Stimulated activated CD8-positive, alpha-beta memory T cell treated with anti-CD3 and anti-CD28 coated beads, Interleukin-15, amount 100 ng/mL, for 24 hours (primary cell): ENCODE results near the gene TRIM46.
"Not testable (repeated sequence)": the region's sequence is repeated elsewhere in the genome, so short reads cannot be mapped to it uniquely, and the experiment has no call there.

Source experiments
- DNase-seq: peaks from one replicate; pipeline ENCODE4 v3.0.0-alpha.2; 2020; ENCODE audit warnings: low read depth

Gene TRIM46

GRCh38 chr1:155186067-155186793 is 12.6 kb downstream of the TRIM46 start:
- no peak for DNase-seq

- DNase-seq = no peak
Observed at GRCh38 chr1:155186794-155187455, 13.3 kb downstream of the TRIM46 start.

- DNase-seq = no peak
Observed at GRCh38 chr1:155187456-155187891, 13.8 kb downstream of the TRIM46 start.

- DNase-seq = no peak
Observed at GRCh38 chr1:155188268-155188667, 14.6 kb downstream of the TRIM46 start.

GRCh38 chr1:155189926-155190325 is 16.3 kb downstream of the TRIM46 start:
- DNase-seq = not testable (repeated sequence)

GRCh38 chr1:155191904-155192303 is 18.3 kb downstream of the TRIM46 start:
- no peak for DNase-seq

GRCh38 chr1:155192346-155193274 is 19.0 kb downstream of the TRIM46 start:
- DNase-seq = no peak

- DNase-seq = no peak
Observed at GRCh38 chr1:155193275-155193990, 19.8 kb downstream of the TRIM46 start.

- not testable (repeated sequence) for DNase-seq
Observed at GRCh38 chr1:155193991-155194240, 20.3 kb downstream of the TRIM46 start.

- DNase-seq = no peak
Observed at GRCh38 chr1:155195201-155196102, 21.8 kb downstream of the TRIM46 start.

- no peak for DNase-seq
Observed at GRCh38 chr1:155196103-155196892, 22.6 kb downstream of the TRIM46 start.

GRCh38 chr1:155196893-155197638 is 23.4 kb downstream of the TRIM46 start:
- no peak for DNase-seq

- DNase-seq = no peak
Observed at GRCh38 chr1:155197901-155198546, 24.4 kb downstream of the TRIM46 start.

- no peak for DNase-seq
Observed at GRCh38 chr1:155198547-155198906, 24.9 kb downstream of the TRIM46 start.

GRCh38 chr1:155199792-155200191 is 26.1 kb downstream of the TRIM46 start:
- DNase-seq = no peak

- no peak for DNase-seq
Observed at GRCh38 chr1:155200920-155201319, 27.3 kb downstream of the TRIM46 start.

GRCh38 chr1:155202198-155202597 is 28.5 kb downstream of the TRIM46 start:
- DNase-seq = no peak

GRCh38 chr1:155202731-155203515 is 29.3 kb downstream of the TRIM46 start:
- no peak for DNase-seq
